Measurements from ENCODE around the gene PXYLP1.

The PXYLP1 gene

DNA sequence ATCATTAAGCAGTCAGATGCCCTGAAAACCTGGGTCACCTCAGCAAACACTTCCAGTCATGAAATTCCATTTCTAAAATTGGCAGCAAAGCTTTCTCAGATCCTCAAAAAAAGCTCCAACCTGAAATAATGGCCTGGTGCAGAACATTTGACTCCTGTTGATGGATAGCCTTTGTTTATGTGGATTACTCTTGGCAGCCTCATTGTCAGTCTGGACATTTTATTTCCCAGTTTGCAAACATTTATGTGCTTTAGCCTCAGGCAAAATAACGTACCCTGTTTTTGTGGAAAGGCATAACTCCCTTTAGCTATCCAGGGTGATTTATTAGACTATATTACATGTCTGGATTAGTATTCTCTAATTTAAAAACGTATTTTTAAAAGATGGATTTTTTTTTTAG, 53.9 kb downstream of the PXYLP1 start:
- Histone ChIP-seq H3K4me3 (ENCODE audit: low read depth, low read length) (no peak overlapping the region), H2BK12ac (ENCODE audit: low read length) (no peak overlapping the region), H3K14ac (ENCODE audit: low read length) (no peak overlapping the region), H3K4me1 (ENCODE audit: control insufficient read depth in 1 of 2, insufficient read depth in 2 of 2, low read length in 2 of 2) (no peaks in the 10 kb centered on the region), H3K27ac (ENCODE audit: low read depth, low read length) (no peak overlapping the region), H4K12ac (ENCODE audit: low read depth, low read length) (no peak overlapping the region), H3K18ac (ENCODE audit: low read length) (no peak overlapping the region), H3K79me2 (ENCODE audit: control insufficient read depth, insufficient read depth, low read length, poor library complexity) (no peaks in the 10 kb centered on the region), H4K8ac (ENCODE audit: low read depth, low read length) (no peak overlapping the region), H4K91ac (ENCODE audit: low read depth, low read length) (no peak overlapping the region), H2AK5ac (ENCODE audit: low read length) (no peak overlapping the region), H3K79me1 (ENCODE audit: low read length) (no peaks in the 10 kb centered on the region), H3K4me2 (ENCODE audit: low read length) (no peak overlapping the region), H3K27me3 (ENCODE audit: insufficient read depth, low read length) (no peaks in the 10 kb centered on the region), H3K36me3 (ENCODE audit: control insufficient read depth in 1 of 2, insufficient read depth in 2 of 2, low read length in 2 of 2) (peaks cover 2% of the 10 kb centered on the region in 2 experiments), H3K9ac (ENCODE audit: low read length) (no peak overlapping the region), H3K23ac (ENCODE audit: low read length) (no peak overlapping the region), H2AFZ (ENCODE audit: insufficient read depth, low read length, poor library complexity) (no peak overlapping the region), H3K9me3 (ENCODE audit: insufficient read depth, low read depth, low read length) (no peaks in the 10 kb centered on the region), H2BK5ac (ENCODE audit: low read depth, low read length, poor library complexity) (no peak overlapping the region), H2BK120ac (ENCODE audit: insufficient read depth, low read length, poor library complexity) (no peak overlapping the region), H3K4ac (ENCODE audit: low read depth, low read length) (no peak overlapping the region)
- DNase-seq = no peak
- no CpG with 5 or more reads among the region's 2 CpGs for WGBS (ENCODE audit: extremely low coverage, insufficient coverage, insufficient read length)

DNA sequence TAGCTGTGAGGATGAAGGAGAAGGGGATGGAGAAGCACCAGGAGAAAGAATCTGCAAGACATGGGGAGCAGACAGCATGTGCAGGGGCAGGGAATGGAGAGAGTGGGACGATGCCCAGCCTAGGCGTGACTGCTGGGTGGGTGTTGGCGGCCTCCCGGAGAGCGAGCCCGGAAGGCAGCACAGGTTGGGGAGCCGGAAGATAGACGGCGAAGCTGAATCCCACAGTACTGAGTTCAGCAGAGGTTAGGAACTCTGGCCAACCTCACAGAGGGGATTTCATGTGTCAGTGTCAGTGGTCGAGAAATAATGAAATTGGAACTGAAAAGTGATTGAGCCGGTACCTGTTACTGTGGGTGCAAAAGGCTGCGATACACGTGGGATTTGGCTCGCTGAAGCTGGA, 55.2 kb downstream of the PXYLP1 start:
- Histone ChIP-seq H3K23ac (ENCODE audit: low read length) (no peak overlapping the region), H4K8ac (ENCODE audit: low read depth, low read length) (no peak overlapping the region), H3K9me3 (ENCODE audit: insufficient read depth, low read depth, low read length) (no peaks in the 10 kb centered on the region), H3K4me1 (ENCODE audit: control insufficient read depth in 1 of 2, insufficient read depth in 2 of 2, low read length in 2 of 2) (no peaks in the 10 kb centered on the region), H3K79me2 (ENCODE audit: control insufficient read depth, insufficient read depth, low read length, poor library complexity) (no peaks in the 10 kb centered on the region), H3K79me1 (ENCODE audit: low read length) (no peaks in the 10 kb centered on the region), H2AFZ (ENCODE audit: insufficient read depth, low read length, poor library complexity) (no peak overlapping the region), H3K4ac (ENCODE audit: low read depth, low read length) (no peak overlapping the region), H3K9ac (ENCODE audit: low read length) (no peak overlapping the region), H3K27ac (ENCODE audit: low read depth, low read length) (no peak overlapping the region), H2BK5ac (ENCODE audit: low read depth, low read length, poor library complexity) (no peak overlapping the region), H3K27me3 (ENCODE audit: insufficient read depth, low read length) (no peaks in the 10 kb centered on the region), H2BK120ac (ENCODE audit: insufficient read depth, low read length, poor library complexity) (no peak overlapping the region), H2BK12ac (ENCODE audit: low read length) (no peak overlapping the region), H3K14ac (ENCODE audit: low read length) (no peak overlapping the region), H4K12ac (ENCODE audit: low read depth, low read length) (no peak overlapping the region), H2AK5ac (ENCODE audit: low read length) (no peak overlapping the region), H3K4me2 (ENCODE audit: low read length) (no peak overlapping the region), H4K91ac (ENCODE audit: low read depth, low read length) (no peak overlapping the region), H3K18ac (ENCODE audit: low read length) (no peak overlapping the region), H3K4me3 (ENCODE audit: low read depth, low read length) (no peak overlapping the region), H3K36me3 (ENCODE audit: control insufficient read depth in 1 of 2, insufficient read depth in 2 of 2, low read length in 2 of 2) (peaks cover 2 to 5% of the 10 kb centered on the region in 2 experiments)
- no peak for DNase-seq
- WGBS (ENCODE audit: extremely low coverage, insufficient coverage, insufficient read length) = no CpG with 5 or more reads among the region's 14 CpGs

DNA sequence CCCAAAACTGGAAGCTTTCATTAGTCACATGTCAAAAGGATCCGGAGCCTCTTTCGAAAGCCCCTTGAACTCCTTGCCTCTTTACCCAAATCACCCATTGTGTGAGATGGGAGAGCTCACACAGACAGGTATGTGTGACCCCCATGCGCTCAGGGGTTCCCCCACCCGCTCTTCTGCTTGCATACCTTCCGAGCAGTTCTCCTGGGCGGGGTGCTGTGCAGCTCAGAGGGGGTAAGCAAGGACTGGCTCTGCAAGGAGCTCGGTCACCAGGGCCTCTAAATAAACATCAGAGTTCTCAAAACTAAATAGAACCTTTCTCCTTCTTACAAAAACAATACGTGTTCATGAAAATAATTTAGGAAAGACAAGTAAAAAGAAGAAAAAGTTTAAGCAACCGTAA, 55.7 kb downstream of the PXYLP1 start:
- H3K18ac ChIP-seq (ENCODE audit: low read length) = no peak overlapping the region
- no CpG with 5 or more reads among the region's 9 CpGs for WGBS (ENCODE audit: extremely low coverage, insufficient coverage, insufficient read length)
- H3K36me3 ChIP-seq (ENCODE audit: control insufficient read depth in 1 of 2, insufficient read depth in 2 of 2, low read length in 2 of 2) = peaks cover 1 to 5% of the 10 kb centered on the region in 2 experiments
- no peaks in the 10 kb centered on the region for H3K79me1 ChIP-seq (ENCODE audit: low read length)
- H3K14ac ChIP-seq (ENCODE audit: low read length) = no peak overlapping the region
- no peak overlapping the region for H2AFZ ChIP-seq (ENCODE audit: insufficient read depth, low read length, poor library complexity)
- H3K4ac ChIP-seq (ENCODE audit: low read depth, low read length) = no peak overlapping the region
- H4K8ac ChIP-seq (ENCODE audit: low read depth, low read length) = no peak overlapping the region
- H3K4me2 ChIP-seq (ENCODE audit: low read length) = no peak overlapping the region
- H2BK5ac ChIP-seq (ENCODE audit: low read depth, low read length, poor library complexity) = no peak overlapping the region
- H3K27me3 ChIP-seq (ENCODE audit: insufficient read depth, low read length) = no peaks in the 10 kb centered on the region
- no peak overlapping the region for H2BK12ac ChIP-seq (ENCODE audit: low read length)
- H4K91ac ChIP-seq (ENCODE audit: low read depth, low read length) = no peak overlapping the region
- H4K12ac ChIP-seq (ENCODE audit: low read depth, low read length) = no peak overlapping the region
- H3K79me2 ChIP-seq (ENCODE audit: control insufficient read depth, insufficient read depth, low read length, poor library complexity) = no peaks in the 10 kb centered on the region
- no peaks in the 10 kb centered on the region for H3K9me3 ChIP-seq (ENCODE audit: insufficient read depth, low read depth, low read length)
- no peaks in the 10 kb centered on the region for H3K4me1 ChIP-seq (ENCODE audit: control insufficient read depth in 1 of 2, insufficient read depth in 2 of 2, low read length in 2 of 2)
- no peak overlapping the region for H3K23ac ChIP-seq (ENCODE audit: low read length)
- H2BK120ac ChIP-seq (ENCODE audit: insufficient read depth, low read length, poor library complexity) = no peak overlapping the region
- DNase-seq = no peak
- H3K9ac ChIP-seq (ENCODE audit: low read length) = no peak overlapping the region
- H2AK5ac ChIP-seq (ENCODE audit: low read length) = no peak overlapping the region
- no peak overlapping the region for H3K4me3 ChIP-seq (ENCODE audit: low read depth, low read length)
- no peak overlapping the region for H3K27ac ChIP-seq (ENCODE audit: low read depth, low read length)

DNA sequence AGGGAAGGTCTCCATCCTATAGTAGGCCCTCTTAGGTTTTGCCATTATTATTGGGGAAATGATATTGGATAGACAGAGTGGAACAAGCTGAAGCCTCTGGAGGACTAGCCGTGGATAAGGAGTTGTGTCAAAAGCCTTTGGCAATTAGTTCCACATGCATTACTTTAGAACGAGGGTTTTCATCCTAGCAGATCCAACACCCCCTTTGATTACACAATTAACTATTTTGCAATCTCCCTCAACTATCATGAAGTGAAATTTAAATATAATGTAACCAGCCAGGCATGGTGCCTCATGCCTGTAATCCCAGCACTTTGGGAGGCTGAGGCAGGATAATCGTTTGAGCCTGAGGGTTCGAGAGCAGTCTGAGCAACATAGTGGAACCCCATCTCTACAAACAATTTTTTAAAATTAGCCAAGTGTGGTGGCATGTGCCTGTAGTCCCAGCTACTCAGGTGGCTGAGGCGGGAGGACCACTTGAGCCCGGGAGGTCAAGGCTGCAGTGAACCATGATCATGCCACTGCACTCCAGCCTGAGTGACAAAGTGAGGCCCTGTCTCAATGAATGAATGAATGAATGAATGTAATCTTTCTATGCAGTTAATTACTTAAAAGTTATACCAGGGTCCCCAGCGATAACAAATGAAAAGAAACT, 56.8 kb downstream of the PXYLP1 start:
- WGBS (ENCODE audit: extremely low coverage, insufficient coverage, insufficient read length) = no CpG with 5 or more reads among the region's 7 CpGs
- Histone ChIP-seq H3K4me2 (ENCODE audit: low read length) (no peak overlapping the region), H3K14ac (ENCODE audit: low read length) (no peak overlapping the region), H4K8ac (ENCODE audit: low read depth, low read length) (no peak overlapping the region), H4K91ac (ENCODE audit: low read depth, low read length) (no peak overlapping the region), H3K36me3 (ENCODE audit: control insufficient read depth in 1 of 2, insufficient read depth in 2 of 2, low read length in 2 of 2) (peaks cover 5% of the 10 kb centered on the region in 2 experiments), H3K27me3 (ENCODE audit: insufficient read depth, low read length) (no peaks in the 10 kb centered on the region), H3K4me3 (ENCODE audit: low read depth, low read length) (no peak overlapping the region), H3K4me1 (ENCODE audit: control insufficient read depth in 1 of 2, insufficient read depth in 2 of 2, low read length in 2 of 2) (no peaks in the 10 kb centered on the region), H3K9me3 (ENCODE audit: insufficient read depth, low read depth, low read length) (no peaks in the 10 kb centered on the region), H2BK12ac (ENCODE audit: low read length) (no peak overlapping the region), H3K23ac (ENCODE audit: low read length) (no peak overlapping the region), H3K4ac (ENCODE audit: low read depth, low read length) (no peak overlapping the region), H3K18ac (ENCODE audit: low read length) (no peak overlapping the region), H2AK5ac (ENCODE audit: low read length) (no peak overlapping the region), H3K9ac (ENCODE audit: low read length) (no peak overlapping the region), H3K79me2 (ENCODE audit: control insufficient read depth, insufficient read depth, low read length, poor library complexity) (no peaks in the 10 kb centered on the region), H2BK120ac (ENCODE audit: insufficient read depth, low read length, poor library complexity) (no peak overlapping the region), H2AFZ (ENCODE audit: insufficient read depth, low read length, poor library complexity) (no peak overlapping the region), H3K79me1 (ENCODE audit: low read length) (no peaks in the 10 kb centered on the region), H3K27ac (ENCODE audit: low read depth, low read length) (no peak overlapping the region), H2BK5ac (ENCODE audit: low read depth, low read length, poor library complexity) (no peak overlapping the region), H4K12ac (ENCODE audit: low read depth, low read length) (no peak overlapping the region)
- no peak for DNase-seq

All from trophoblast cell (in vitro differentiated cells and primary cell).